IPS-20b (cell line): ENCODE results near the gene TWF1.
A peak's percentile ranks its signal among the peaks of the same experiment; 100 is the strongest.
"Not testable (repeated sequence)": the region's sequence is repeated elsewhere in the genome, so short reads cannot be mapped to it uniquely, and the experiment has no call there.

Experiments used
- H3K27ac ChIP-seq: one replicate; pipeline ENCODE4 v1.5.1; 2013; ENCODE audit warnings: low read length
- H3K27me3 ChIP-seq: 2 replicates; pipeline ENCODE4 v1.6.1; 2013; ENCODE audit warnings: mild to moderate bottlenecking, low read length, inconsistent platforms; ENCODE audit not compliant: insufficient read depth
- H3K36me3 ChIP-seq: 2 replicates; pipeline ENCODE4 v1.6.1; 2013; ENCODE audit warnings: low read depth, mild to moderate bottlenecking, inconsistent platforms, low read length, moderate library complexity; ENCODE audit not compliant: insufficient read depth
- H3K4me1 ChIP-seq: 2 replicates; pipeline ENCODE4 v1.6.1; 2013; ENCODE audit warnings: mild to moderate bottlenecking, control low read depth, inconsistent platforms, low read length, moderate library complexity; ENCODE audit not compliant: insufficient read depth
- H3K4me3 ChIP-seq: 2 replicates; pipeline ENCODE4 v1.5.1; 2013; ENCODE audit warnings: mild to moderate bottlenecking, low read length, inconsistent platforms
- H3K9ac ChIP-seq: 2 replicates; pipeline ENCODE4 v1.6.1; 2013; ENCODE audit warnings: low read depth, mild to moderate bottlenecking, inconsistent platforms, low read length, moderate library complexity
- H3K9me3 ChIP-seq: 2 replicates; pipeline ENCODE4 v1.6.1; 2013; ENCODE audit warnings: mild to moderate bottlenecking, low read depth, low read length, inconsistent platforms; ENCODE audit not compliant: insufficient read depth

The TWF1 gene

GRCh38 chr12:43758728-43759563 lies 47.2 kb downstream of the TWF1 start, which contains the start of the genes IRAK4 and PUS7L:
TSS of gene IRAK4 (plus strand) at chr12:43758951. CDS start at chr12:43768112, 9,161 bp downstream.
TSS of gene PUS7L (minus strand) at chr12:43758790. CDS start at chr12:43755245, 3,545 bp downstream.
- peaks cover 25% of the 10 kb centered on the region for H3K4me1 ChIP-seq
- peaks cover 14% of the 10 kb centered on the region; the same call in 1 of the 2 replicates for H3K36me3 ChIP-seq
- peak within 1 kb of the TSS; percentile 83 for H3K4me3 ChIP-seq
- H3K9me3 ChIP-seq: no peaks in the 10 kb centered on the region
- no peaks in the 10 kb centered on the region for H3K27me3 ChIP-seq
- H3K27ac ChIP-seq: no peak within 1 kb of the TSS
- peak within 1 kb of the TSS; percentile 83; the same call in 1 of the 2 replicates for H3K9ac ChIP-seq

- Histone ChIP-seq H3K4me1 (peaks cover 25% of the 10 kb centered on the region), H3K4me3 (peak overlapping the region; percentile 83), H3K9me3 (no peaks in the 10 kb centered on the region), H3K9ac (peak overlapping the region; percentile 83; the same call in 1 of the 2 replicates), H3K27me3 (no peaks in the 10 kb centered on the region), H3K27ac (no peak overlapping the region), H3K36me3 (peaks cover 20% of the 10 kb centered on the region; the same call in 1 of the 2 replicates)
Measured at GRCh38 chr12:43758247-43758727, 47.8 kb downstream of the TWF1 start.

GRCh38 chr12:43754015-43754414 lies 52.1 kb downstream of the TWF1 start:
- H3K4me1 ChIP-seq: no peaks in the 10 kb centered on the region; the same call in 1 of the 2 replicates
- no peak overlapping the region for H3K4me3 ChIP-seq
- H3K9me3 ChIP-seq: no peaks in the 10 kb centered on the region
- no peak overlapping the region for H3K27ac ChIP-seq
- H3K36me3 ChIP-seq: peaks cover 33% of the 10 kb centered on the region
- H3K9ac ChIP-seq: no peak overlapping the region
- no peaks in the 10 kb centered on the region for H3K27me3 ChIP-seq

GRCh38 chr12:43751360-43751759 lies 54.8 kb downstream of the TWF1 start:
- not testable (repeated sequence) for H3K4me3 ChIP-seq, H3K9me3 ChIP-seq, H3K27me3 ChIP-seq, H3K9ac ChIP-seq, H3K4me1 ChIP-seq, H3K27ac ChIP-seq
- H3K36me3 ChIP-seq: peaks cover 33% of the 10 kb centered on the region

GRCh38 chr12:43750814-43751213 lies 55.3 kb downstream of the TWF1 start:
- no peak overlapping the region for H3K4me3 ChIP-seq
- H3K27me3 ChIP-seq: no peaks in the 10 kb centered on the region
- no peaks in the 10 kb centered on the region for H3K9me3 ChIP-seq
- H3K9ac ChIP-seq: no peak overlapping the region
- no peak overlapping the region for H3K27ac ChIP-seq
- peaks cover 35% of the 10 kb centered on the region for H3K36me3 ChIP-seq
- no peaks in the 10 kb centered on the region for H3K4me1 ChIP-seq

- Histone ChIP-seq H3K9ac (no peak overlapping the region), H3K36me3 (peaks cover 40% of the 10 kb centered on the region), H3K4me1 (no peaks in the 10 kb centered on the region), H3K4me3 (no peak overlapping the region), H3K27ac (no peak overlapping the region), H3K9me3 (no peaks in the 10 kb centered on the region), H3K27me3 (no peaks in the 10 kb centered on the region)
Measured at GRCh38 chr12:43749016-43749415, 57.1 kb downstream of the TWF1 start.

- H3K4me3 ChIP-seq: no peak overlapping the region
- peaks cover 50% of the 10 kb centered on the region for H3K36me3 ChIP-seq
- H3K9me3 ChIP-seq: no peaks in the 10 kb centered on the region
- no peak overlapping the region for H3K27ac ChIP-seq
- H3K27me3 ChIP-seq: no peaks in the 10 kb centered on the region
- no peaks in the 10 kb centered on the region for H3K4me1 ChIP-seq
- no peak overlapping the region for H3K9ac ChIP-seq
Measured at GRCh38 chr12:43744826-43745225, 61.3 kb downstream of the TWF1 start.
